ENCODE data around the gene ASCC3. TPM values are rescaled to one million over a fixed set of nuclear protein-coding genes. Genes with fewer than 3 reads are reported as not detected.
A peak's percentile ranks its signal among the peaks of the same experiment; 100 is the strongest.
"Not testable (repeated sequence)": the region's sequence is repeated elsewhere in the genome, so short reads cannot be mapped to it uniquely, and the experiment has no call there.

The ASCC3 gene
- total RNA-seq, 1 donor, result 16.4 TPM

GRCh38 chr6:100886076-100886475 is 4.9 kb upstream of the ASCC3 start:
- DNase-seq (ENCODE audit: low read depth in 2 of 3, low spot score in 2 of 3), result no peak

- DNase-seq (ENCODE audit: low read depth in 2 of 3, low spot score in 2 of 3), result no peak
Observed at GRCh38 chr6:100883347-100883746, 2.2 kb upstream of the ASCC3 start.

GRCh38 chr6:100881707-100882040 is 545 bp upstream of the ASCC3 start:
- DNase-seq (ENCODE audit: low read depth in 2 of 3, low spot score in 2 of 3), result no peak

- DNase-seq (ENCODE audit: low read depth in 2 of 3, low spot score in 2 of 3), result peak in 2 of 3 donors; percentile 7 to 29
Observed at GRCh38 chr6:100880149-100880852, 828 bp downstream of the ASCC3 start.

GRCh38 chr6:100879317-100879716 is 1.8 kb downstream of the ASCC3 start:
- no peak for DNase-seq (ENCODE audit: low read depth in 2 of 3, low spot score in 2 of 3)

GRCh38 chr6:100877851-100878250 is 3.3 kb downstream of the ASCC3 start:
- no peak for DNase-seq (ENCODE audit: low read depth in 2 of 3, low spot score in 2 of 3)

- DNase-seq (ENCODE audit: low read depth in 2 of 3, low spot score in 2 of 3), result no peak
Observed at GRCh38 chr6:100876251-100876650, 4.9 kb downstream of the ASCC3 start.

- no peak for DNase-seq (ENCODE audit: low read depth in 2 of 3, low spot score in 2 of 3)
Observed at GRCh38 chr6:100865525-100865924, 15.6 kb downstream of the ASCC3 start.

GRCh38 chr6:100862063-100862462 is 19.1 kb downstream of the ASCC3 start:
- DNase-seq (ENCODE audit: low read depth in 2 of 3, low spot score in 2 of 3), result no peak

- no peak for DNase-seq (ENCODE audit: low read depth in 2 of 3, low spot score in 2 of 3)
Observed at GRCh38 chr6:100856146-100856545, 25.0 kb downstream of the ASCC3 start.

- DNase-seq (ENCODE audit: low read depth in 2 of 3, low spot score in 2 of 3), result no peak
Observed at GRCh38 chr6:100851819-100852218, 29.3 kb downstream of the ASCC3 start.

GRCh38 chr6:100850174-100850573 is 31.0 kb downstream of the ASCC3 start:
- DNase-seq (ENCODE audit: low read depth in 2 of 3, low spot score in 2 of 3), result no peak

- DNase-seq (ENCODE audit: low read depth in 2 of 3, low spot score in 2 of 3), result no peak
Observed at GRCh38 chr6:100846276-100846675, 34.9 kb downstream of the ASCC3 start.

- DNase-seq (ENCODE audit: low read depth in 2 of 3, low spot score in 2 of 3), result no peak
Observed at GRCh38 chr6:100845676-100846075, 35.5 kb downstream of the ASCC3 start.

- no peak for DNase-seq (ENCODE audit: low read depth in 2 of 3, low spot score in 2 of 3)
Observed at GRCh38 chr6:100839419-100839818, 41.7 kb downstream of the ASCC3 start.

GRCh38 chr6:100838011-100838410 is 43.1 kb downstream of the ASCC3 start:
- no peak for DNase-seq (ENCODE audit: low read depth in 2 of 3, low spot score in 2 of 3)

GRCh38 chr6:100833972-100834574 is 47.1 kb downstream of the ASCC3 start:
- no peak for DNase-seq (ENCODE audit: low read depth in 2 of 3, low spot score in 2 of 3)

- not testable (repeated sequence) for DNase-seq (ENCODE audit: low read depth in 2 of 3, low spot score in 2 of 3)
Observed at GRCh38 chr6:100829077-100829595, 52.0 kb downstream of the ASCC3 start.

GRCh38 chr6:100823041-100823440 is 58.1 kb downstream of the ASCC3 start:
- no peak for DNase-seq (ENCODE audit: low read depth in 2 of 3, low spot score in 2 of 3)

GRCh38 chr6:100818066-100818465 is 63.1 kb downstream of the ASCC3 start:
- no peak for DNase-seq (ENCODE audit: low read depth in 2 of 3, low spot score in 2 of 3)

- no peak for DNase-seq (ENCODE audit: low read depth in 2 of 3, low spot score in 2 of 3)
Observed at GRCh38 chr6:100810015-100810414, 71.1 kb downstream of the ASCC3 start.

GRCh38 chr6:100809346-100809745 is 71.8 kb downstream of the ASCC3 start:
- DNase-seq (ENCODE audit: low read depth in 2 of 3, low spot score in 2 of 3), result no peak

All from hematopoietic multipotent progenitor cell (in vitro differentiated cells).